Natural killer cell (primary cell): ENCODE data around the gene IGFBP5. TPM values are rescaled to one million over a fixed set of nuclear protein-coding genes. Genes with fewer than 3 reads are reported as not detected.

Source experiments
- ATAC-seq, 3 donors: fragments of 150-1000 bp in 2 of 3; fragments of 200-7000 bp in 1 of 3; cut with Tn5 transposase; 1 replicate in 1 of 3; 2 replicates in 2 of 3; pipeline ENCODE4 v1.10.0; 2021; ENCODE audit warnings: mild to moderate bottlenecking in 2 of 3, moderate library complexity in 2 of 3
- DNase-seq, 2 donors: peaks; one replicate each; pipeline versions ENCODE4 v3.0.0 to v3.0.0-alpha.2; 2013 to 2021; ENCODE audit warnings: mixed read lengths in 1 of 2
- H3K27ac ChIP-seq: one replicate; pipeline ENCODE4 v1.5.1; 2013; ENCODE audit warnings: mild to moderate bottlenecking, low read length
- H3K27me3 ChIP-seq: one replicate; pipeline ENCODE4 v1.6.1; 2013; ENCODE audit warnings: low read length; ENCODE audit not compliant: control insufficient read depth, insufficient read depth
- H3K36me3 ChIP-seq: one replicate; pipeline ENCODE4 v1.6.1; 2013; ENCODE audit warnings: low read length; ENCODE audit not compliant: control insufficient read depth, insufficient read depth
- H3K4me1 ChIP-seq: one replicate; pipeline ENCODE4 v1.6.1; 2013; ENCODE audit warnings: low read length; ENCODE audit not compliant: control insufficient read depth, insufficient read depth
- H3K4me3 ChIP-seq: one replicate; pipeline ENCODE4 v1.5.1; 2013; ENCODE audit warnings: low read length
- H3K9me3 ChIP-seq: one replicate; pipeline ENCODE4 v1.6.1; 2013; ENCODE audit warnings: low read length; ENCODE audit not compliant: control insufficient read depth, insufficient read depth
- H3K27ac Mint-ChIP-seq, 2 donors: one replicate each; pipeline ENCODE4 v1.8.0; 2022; ENCODE audit warnings: mild to moderate bottlenecking in 2 of 2, mixed read lengths in 2 of 2, moderate library complexity in 1 of 2
- H3K27me3 Mint-ChIP-seq, 2 donors: one replicate each; pipeline ENCODE4 v1.8.0; 2022; ENCODE audit warnings: low read depth in 2 of 2, mixed read lengths in 2 of 2
- H3K36me3 Mint-ChIP-seq: one replicate; pipeline ENCODE4 v1.8.0; 2022; ENCODE audit warnings: mixed read lengths
- H3K4me1 Mint-ChIP-seq, 2 donors: one replicate each; pipeline ENCODE4 v1.8.0; 2022; ENCODE audit warnings: mixed read lengths in 2 of 2
- H3K4me3 Mint-ChIP-seq: one replicate; pipeline ENCODE4 v1.8.0; 2022; ENCODE audit warnings: mild to moderate bottlenecking, moderate library complexity, mixed read lengths
- H3K9me3 Mint-ChIP-seq, 2 donors: one replicate each; pipeline ENCODE4 v1.8.0; 2022; ENCODE audit warnings: mixed read lengths in 2 of 2
- WGBS: methylation state at CpG from one replicate; pipeline ENCODE4 v1.1.7; 2013; ENCODE audit warnings: missing lambda C conversion rate; ENCODE audit not compliant: insufficient coverage; 5-methylcytosine and 5-hydroxymethylcytosine counted together
- intact Hi-C: fragments of 100-400 bp; cut with micrococcal nuclease; formaldehyde crosslinking; loops from one replicate; pipeline ENCODE4 v1.14.2; 2022
- total RNA-seq, 4 donors: library from RNA; stranded (reverse); fragments of 120-200 nt in 1 of 4; gene quantifications; one replicate each; pipeline versions ENCODE4 v1.2.3 to v1.2.4, GENCODE V29; 2013 to 2022
- TF ChIP-seq, protein P1 (sequence below): fragments of 200-600 bp; IDR thresholded peaks from one replicate; pipeline ENCODE4 v1.8.0; 2022; ENCODE audit warnings: antibody characterized with exemption

IGFBP5 gene
- total RNA-seq, 3 donors from 2014 or later (not counting 1 experiment from before 2014, with no cell fraction given), result not detected

DNA sequence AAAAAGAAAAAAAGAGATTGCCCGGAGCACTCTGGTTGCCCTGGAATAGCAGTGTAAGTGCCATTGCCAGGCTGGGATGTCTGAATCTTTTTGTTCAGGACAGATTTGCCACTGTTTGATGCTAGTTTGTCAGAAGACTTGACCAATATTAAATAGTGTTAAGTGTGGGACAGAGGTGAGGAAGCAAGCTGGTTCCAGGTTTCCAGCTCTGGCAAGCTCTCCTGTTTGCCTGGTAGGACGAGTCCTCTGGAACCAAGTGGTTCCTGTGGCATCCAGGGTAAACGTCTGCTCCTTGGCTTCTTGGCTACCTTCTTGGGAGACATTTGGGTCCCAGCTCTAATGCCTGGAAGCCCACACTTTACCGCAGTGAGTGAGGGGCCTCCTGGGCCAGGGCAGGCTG, 20.8 kb upstream of the IGFBP5 start:
- 76% methylated on average over 4 of the region's 4 CpGs for WGBS
- no peak overlapping the region for H3K27ac ChIP-seq
- no peaks in the 10 kb centered on the region for H3K27me3 ChIP-seq
- H3K4me1 ChIP-seq, result no peaks in the 10 kb centered on the region
- no peaks in the 10 kb centered on the region for H3K9me3 Mint-ChIP-seq
- DNase-seq (no peak), ATAC-seq (no peak)
- intact Hi-C loops, result no loop called here
- peaks cover 15 to 32% of the 10 kb centered on the region in 2 donors for H3K27me3 Mint-ChIP-seq
- H3K36me3 Mint-ChIP-seq, result no peaks in the 10 kb centered on the region
- no peaks in the 10 kb centered on the region for H3K4me1 Mint-ChIP-seq
- TF ChIP-seq, protein P1, sequence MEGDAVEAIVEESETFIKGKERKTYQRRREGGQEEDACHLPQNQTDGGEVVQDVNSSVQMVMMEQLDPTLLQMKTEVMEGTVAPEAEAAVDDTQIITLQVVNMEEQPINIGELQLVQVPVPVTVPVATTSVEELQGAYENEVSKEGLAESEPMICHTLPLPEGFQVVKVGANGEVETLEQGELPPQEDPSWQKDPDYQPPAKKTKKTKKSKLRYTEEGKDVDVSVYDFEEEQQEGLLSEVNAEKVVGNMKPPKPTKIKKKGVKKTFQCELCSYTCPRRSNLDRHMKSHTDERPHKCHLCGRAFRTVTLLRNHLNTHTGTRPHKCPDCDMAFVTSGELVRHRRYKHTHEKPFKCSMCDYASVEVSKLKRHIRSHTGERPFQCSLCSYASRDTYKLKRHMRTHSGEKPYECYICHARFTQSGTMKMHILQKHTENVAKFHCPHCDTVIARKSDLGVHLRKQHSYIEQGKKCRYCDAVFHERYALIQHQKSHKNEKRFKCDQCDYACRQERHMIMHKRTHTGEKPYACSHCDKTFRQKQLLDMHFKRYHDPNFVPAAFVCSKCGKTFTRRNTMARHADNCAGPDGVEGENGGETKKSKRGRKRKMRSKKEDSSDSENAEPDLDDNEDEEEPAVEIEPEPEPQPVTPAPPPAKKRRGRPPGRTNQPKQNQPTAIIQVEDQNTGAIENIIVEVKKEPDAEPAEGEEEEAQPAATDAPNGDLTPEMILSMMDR, result no peak
- no peak overlapping the region for H3K4me3 ChIP-seq
- no peak overlapping the region for H3K4me3 Mint-ChIP-seq
- H3K36me3 ChIP-seq, result no peaks in the 10 kb centered on the region
- H3K27ac Mint-ChIP-seq, result no peak overlapping the region
- no peaks in the 10 kb centered on the region for H3K9me3 ChIP-seq

DNA sequence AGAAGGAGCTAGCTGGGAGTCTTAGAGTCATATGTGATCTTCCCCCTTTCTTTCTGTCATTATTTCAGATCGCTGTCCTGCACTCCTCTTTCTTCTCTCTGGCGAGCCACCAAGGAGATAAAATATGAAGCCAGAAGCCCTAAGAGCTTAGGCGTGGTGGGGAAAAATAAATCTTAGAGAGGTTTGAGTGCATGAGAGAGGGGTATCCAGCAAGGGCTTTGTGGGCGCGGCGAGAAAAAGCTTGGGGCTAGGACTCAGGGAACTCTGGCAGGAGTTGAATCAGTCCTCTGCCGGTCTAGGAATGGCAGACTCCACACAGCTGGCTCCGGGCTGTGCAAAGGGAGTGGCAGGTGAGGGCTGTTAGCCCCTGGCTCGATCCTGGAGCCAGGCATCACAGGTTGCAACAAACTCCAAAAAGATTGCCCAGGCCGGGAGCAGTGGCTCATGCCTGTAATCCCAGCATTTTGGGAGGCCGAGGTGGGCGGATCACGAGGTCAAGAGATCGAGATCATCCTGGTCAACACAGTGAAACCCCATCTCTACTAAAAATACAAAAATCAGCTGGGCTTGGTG, 20.1 kb upstream of the IGFBP5 start:
- Histone ChIP-seq H3K36me3 (no peaks in the 10 kb centered on the region), H3K27me3 (no peaks in the 10 kb centered on the region), H3K4me3 (no peak overlapping the region), H3K4me1 (no peaks in the 10 kb centered on the region), H3K9me3 (no peaks in the 10 kb centered on the region), H3K27ac (no peak overlapping the region)
- ATAC-seq (no peak), DNase-seq (no peak)
- H3K27ac Mint-ChIP-seq, result no peak overlapping the region
- 88% methylated on average over 12 of the region's 14 CpGs for WGBS
- peaks cover 15 to 26% of the 10 kb centered on the region in 2 donors for H3K27me3 Mint-ChIP-seq
- TF ChIP-seq, protein P1, result no peak
- no peaks in the 10 kb centered on the region for H3K36me3 Mint-ChIP-seq
- H3K4me1 Mint-ChIP-seq, result no peaks in the 10 kb centered on the region
- no peaks in the 10 kb centered on the region for H3K9me3 Mint-ChIP-seq
- intact Hi-C loops, result no loop called here
- no peak overlapping the region for H3K4me3 Mint-ChIP-seq

DNA sequence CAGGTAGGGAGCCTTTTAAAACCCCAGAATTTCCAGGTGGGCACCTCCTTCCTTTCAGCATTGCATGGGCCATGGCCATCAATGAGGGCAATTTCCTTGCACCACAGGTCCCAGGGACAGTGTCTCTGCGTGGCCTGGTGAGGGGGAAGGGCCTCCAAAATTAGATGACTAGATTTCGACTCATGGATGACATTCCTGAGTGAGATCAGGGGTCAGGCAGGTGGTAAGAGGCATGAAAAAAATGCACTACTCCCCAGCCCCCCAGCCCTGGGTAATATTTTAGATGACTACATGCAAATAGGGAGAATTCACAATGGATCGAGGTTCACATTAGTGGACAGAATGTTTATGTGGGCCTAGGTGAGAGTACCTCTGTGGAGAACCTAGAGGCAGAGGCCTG, 19.0 kb upstream of the IGFBP5 start:
- intact Hi-C loops, result no loop called here
- Histone ChIP-seq H3K27ac (no peak overlapping the region), H3K27me3 (no peaks in the 10 kb centered on the region), H3K4me1 (no peaks in the 10 kb centered on the region), H3K9me3 (no peaks in the 10 kb centered on the region), H3K36me3 (no peaks in the 10 kb centered on the region), H3K4me3 (no peak overlapping the region)
- no peak overlapping the region for H3K4me3 Mint-ChIP-seq
- 79% methylated on average over 3 of the region's 3 CpGs for WGBS
- TF ChIP-seq, protein P1, result no peak
- no peaks in the 10 kb centered on the region for H3K9me3 Mint-ChIP-seq
- H3K27me3 Mint-ChIP-seq, result peaks cover 15 to 22% of the 10 kb centered on the region in 2 donors
- no peaks in the 10 kb centered on the region for H3K36me3 Mint-ChIP-seq
- DNase-seq (no peak), ATAC-seq (no peak)
- H3K27ac Mint-ChIP-seq, result no peak overlapping the region
- no peaks in the 10 kb centered on the region for H3K4me1 Mint-ChIP-seq

DNA sequence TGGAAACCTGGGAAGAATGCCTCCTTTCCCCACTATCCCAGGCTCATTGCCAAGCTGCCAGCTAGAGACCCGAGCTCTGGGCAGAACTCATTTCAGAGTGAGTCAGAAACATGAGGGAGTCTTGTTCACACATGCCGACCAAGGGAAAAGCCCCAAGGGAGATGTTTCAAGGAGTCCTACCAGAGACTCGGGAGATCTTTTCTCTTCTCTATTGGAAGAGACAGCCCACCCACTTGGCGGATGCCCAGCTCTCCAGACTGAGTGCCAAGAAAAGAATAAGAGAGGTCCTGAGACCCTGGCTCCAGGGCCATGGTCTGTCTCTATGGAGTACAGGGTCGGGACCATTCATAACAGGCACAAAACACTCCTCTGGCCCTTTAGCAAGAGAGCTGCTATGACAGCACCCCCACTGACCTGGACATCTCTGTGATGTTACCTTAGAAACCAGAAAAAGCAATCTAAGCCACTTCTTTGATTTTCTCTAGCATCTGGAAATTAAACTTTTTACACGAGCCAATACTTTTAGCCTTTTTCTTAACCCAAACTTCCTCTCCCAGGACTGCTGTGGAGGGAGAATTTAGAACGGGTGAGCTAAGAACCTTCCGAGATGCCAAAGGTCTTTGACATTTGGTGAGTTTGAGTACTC, 18.5 kb upstream of the IGFBP5 start:
- WGBS, result 84% methylated on average over 7 of the region's 8 CpGs
- Mint-ChIP-seq H3K36me3 (no peaks in the 10 kb centered on the region), H3K27ac (no peak overlapping the region), H3K4me3 (no peak overlapping the region), H3K27me3 (peaks cover 15 to 26% of the 10 kb centered on the region in 2 donors), H3K4me1 (no peaks in the 10 kb centered on the region), H3K9me3 (no peaks in the 10 kb centered on the region)
- Histone ChIP-seq H3K4me1 (no peaks in the 10 kb centered on the region), H3K36me3 (no peaks in the 10 kb centered on the region), H3K4me3 (no peak overlapping the region), H3K27me3 (no peaks in the 10 kb centered on the region), H3K27ac (no peak overlapping the region), H3K9me3 (no peaks in the 10 kb centered on the region)
- intact Hi-C loops, result no loop called here
- TF ChIP-seq, protein P1, result no peak
- DNase-seq (no peak), ATAC-seq (no peak)
